ENCODE results near the gene APCDD1.

- no peak for TF ChIP-seq CTCF (IDR thresholded peaks at IDR 0.05; ENCODE audit: insufficient read depth, low read depth, low read length)
- TF ChIP-seq EZH2 (IDR thresholded peaks at IDR 0.05; ENCODE audit: insufficient read depth, low read length): no peak
Measured at GRCh38 chr18:10436160-10436559, 18.3 kb upstream of the APCDD1 start.

All from astrocyte (in vitro differentiated cells and primary cell).